PC-9 (cell line): ENCODE measurements around the gene CARMIL1.

Source experiments
- EZH2 ChIP-seq: fragments of 200-600 bp; sonication (generic); IDR thresholded peaks from 2 replicates; pipeline ENCODE4 v1.8.0; 2017; ENCODE audit warnings: antibody characterized with exemption, low read depth
- TF ChIP-seq, protein P1 (sequence below): fragments of 200-600 bp; sonication (generic); conservative IDR thresholded peaks from 2 replicates; pipeline ENCODE4 v1.6.1; 2017; ENCODE audit warnings: mixed run types, antibody characterized with exemption, mild to moderate bottlenecking, moderate library complexity

DNA sequence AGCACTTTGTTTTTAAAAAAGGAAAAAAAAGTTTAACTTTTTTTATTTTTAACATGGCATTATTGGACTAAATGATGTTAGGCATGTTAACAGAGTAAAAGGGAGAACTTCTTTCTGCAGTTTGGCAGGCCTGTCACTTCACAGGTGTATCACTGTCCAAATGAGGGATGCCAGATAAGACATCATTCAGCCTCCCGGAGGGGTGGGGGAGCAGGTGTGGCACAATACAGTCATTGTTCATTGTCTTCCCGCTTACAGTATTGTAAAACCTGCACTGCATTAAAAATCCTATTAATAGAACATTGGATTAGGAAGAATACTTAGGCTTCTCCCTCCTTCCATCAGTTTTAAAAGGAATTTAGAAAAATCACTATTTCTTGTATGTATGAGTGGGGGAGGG lies 80.7 kb downstream of the CARMIL1 start:
- TF ChIP-seq, protein P1, sequence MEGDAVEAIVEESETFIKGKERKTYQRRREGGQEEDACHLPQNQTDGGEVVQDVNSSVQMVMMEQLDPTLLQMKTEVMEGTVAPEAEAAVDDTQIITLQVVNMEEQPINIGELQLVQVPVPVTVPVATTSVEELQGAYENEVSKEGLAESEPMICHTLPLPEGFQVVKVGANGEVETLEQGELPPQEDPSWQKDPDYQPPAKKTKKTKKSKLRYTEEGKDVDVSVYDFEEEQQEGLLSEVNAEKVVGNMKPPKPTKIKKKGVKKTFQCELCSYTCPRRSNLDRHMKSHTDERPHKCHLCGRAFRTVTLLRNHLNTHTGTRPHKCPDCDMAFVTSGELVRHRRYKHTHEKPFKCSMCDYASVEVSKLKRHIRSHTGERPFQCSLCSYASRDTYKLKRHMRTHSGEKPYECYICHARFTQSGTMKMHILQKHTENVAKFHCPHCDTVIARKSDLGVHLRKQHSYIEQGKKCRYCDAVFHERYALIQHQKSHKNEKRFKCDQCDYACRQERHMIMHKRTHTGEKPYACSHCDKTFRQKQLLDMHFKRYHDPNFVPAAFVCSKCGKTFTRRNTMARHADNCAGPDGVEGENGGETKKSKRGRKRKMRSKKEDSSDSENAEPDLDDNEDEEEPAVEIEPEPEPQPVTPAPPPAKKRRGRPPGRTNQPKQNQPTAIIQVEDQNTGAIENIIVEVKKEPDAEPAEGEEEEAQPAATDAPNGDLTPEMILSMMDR: no peak
- TF ChIP-seq EZH2: no peak
